ENCODE results near the gene GRAP2. TPM values are rescaled to one million over a fixed set of nuclear protein-coding genes. Genes with fewer than 3 reads are reported as not detected.

GRAP2 gene
- total RNA-seq, 3 donors from 2014 or later (not counting 1 experiment from before 2014, with no cell fraction given) = 65.1 to 97.3 (median 92.2) TPM

DNA sequence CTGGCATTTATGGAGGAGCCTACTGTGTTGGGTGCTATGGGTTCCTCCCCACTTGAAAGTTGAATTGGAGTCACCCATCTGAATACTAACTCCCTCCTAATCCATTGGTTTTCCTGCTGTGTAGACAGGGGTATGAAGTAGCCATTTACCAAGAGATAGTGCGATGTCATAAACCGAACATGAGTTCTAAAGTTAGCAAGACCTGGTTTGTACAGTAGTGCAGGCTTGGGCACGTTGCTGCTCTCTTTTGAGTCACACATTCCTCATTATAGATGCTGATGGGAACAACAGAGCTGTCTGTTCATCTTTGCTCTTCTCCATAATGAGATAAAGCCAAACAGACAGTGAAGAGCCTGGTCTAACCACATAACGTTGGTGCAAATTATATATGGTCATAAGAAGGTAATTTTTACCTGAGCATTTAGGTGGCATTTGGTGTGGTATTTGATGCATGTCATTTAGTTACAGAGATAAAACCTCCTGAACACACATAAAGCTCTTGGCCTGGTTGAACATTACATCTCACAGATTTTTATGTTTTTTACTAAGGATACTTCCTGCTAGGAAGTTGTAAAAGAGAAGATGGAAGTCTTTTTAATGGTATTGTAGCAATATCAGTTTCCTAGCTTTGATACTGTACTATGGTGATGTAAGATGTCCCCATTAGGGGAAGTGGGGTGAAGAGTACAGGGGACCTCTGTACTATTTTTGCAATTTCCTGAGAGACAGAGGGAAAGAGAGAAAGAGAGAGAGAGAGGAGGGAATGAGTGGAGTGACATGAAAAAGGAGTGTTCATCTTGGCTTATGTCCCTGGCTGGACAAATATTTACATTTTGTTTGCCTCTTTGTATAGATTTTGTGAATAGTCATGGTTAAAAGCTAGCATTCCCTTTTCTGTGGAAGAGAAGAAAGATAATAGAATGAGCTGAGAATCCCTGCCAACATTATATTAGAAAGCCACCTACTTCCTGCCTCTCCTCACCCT, 27.9 kb downstream of the GRAP2 start:
- H3K9me3 ChIP-seq (ENCODE audit: control insufficient read depth, insufficient read depth, low read length) = no peaks in the 10 kb centered on the region
- Mint-ChIP-seq H3K36me3 (no peaks in the 10 kb centered on the region), H3K9me3 (no peaks in the 10 kb centered on the region), H3K4me1 (peaks cover 39% of the 10 kb centered on the region in 2 donors), H3K27me3 (ENCODE audit: low read depth in 2 of 2) (no peaks in the 10 kb centered on the region), H3K27ac (no peak overlapping the region), H3K4me3 (no peak overlapping the region)
- H3K27me3 ChIP-seq (ENCODE audit: control insufficient read depth, insufficient read depth, low read length) = no peaks in the 10 kb centered on the region
- TF ChIP-seq, protein P1, sequence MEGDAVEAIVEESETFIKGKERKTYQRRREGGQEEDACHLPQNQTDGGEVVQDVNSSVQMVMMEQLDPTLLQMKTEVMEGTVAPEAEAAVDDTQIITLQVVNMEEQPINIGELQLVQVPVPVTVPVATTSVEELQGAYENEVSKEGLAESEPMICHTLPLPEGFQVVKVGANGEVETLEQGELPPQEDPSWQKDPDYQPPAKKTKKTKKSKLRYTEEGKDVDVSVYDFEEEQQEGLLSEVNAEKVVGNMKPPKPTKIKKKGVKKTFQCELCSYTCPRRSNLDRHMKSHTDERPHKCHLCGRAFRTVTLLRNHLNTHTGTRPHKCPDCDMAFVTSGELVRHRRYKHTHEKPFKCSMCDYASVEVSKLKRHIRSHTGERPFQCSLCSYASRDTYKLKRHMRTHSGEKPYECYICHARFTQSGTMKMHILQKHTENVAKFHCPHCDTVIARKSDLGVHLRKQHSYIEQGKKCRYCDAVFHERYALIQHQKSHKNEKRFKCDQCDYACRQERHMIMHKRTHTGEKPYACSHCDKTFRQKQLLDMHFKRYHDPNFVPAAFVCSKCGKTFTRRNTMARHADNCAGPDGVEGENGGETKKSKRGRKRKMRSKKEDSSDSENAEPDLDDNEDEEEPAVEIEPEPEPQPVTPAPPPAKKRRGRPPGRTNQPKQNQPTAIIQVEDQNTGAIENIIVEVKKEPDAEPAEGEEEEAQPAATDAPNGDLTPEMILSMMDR (IDR thresholded peaks at IDR 0.05) = no peak
- H3K4me3 ChIP-seq (ENCODE audit: low read length) = no peak overlapping the region
- peaks cover 55% of the 10 kb centered on the region for H3K4me1 ChIP-seq (ENCODE audit: control insufficient read depth, insufficient read depth, low read length)
- peak in 1 of 2 donors; percentile 23 for DNase-seq
- ATAC-seq = no peak
- no peaks in the 10 kb centered on the region for H3K36me3 ChIP-seq (ENCODE audit: control insufficient read depth, insufficient read depth, low read length)
- WGBS (ENCODE audit: insufficient coverage) = 79% methylated on average over 4 of the region's 4 CpGs
- intact Hi-C loops (cut with micrococcal nuclease) = loop anchor here (5.0 kb wide), 1 partner anchor 33 kb away; the partner anchor contains the start of gene TMA7B
- H3K27ac ChIP-seq (ENCODE audit: low read length) = no peak overlapping the region

DNA sequence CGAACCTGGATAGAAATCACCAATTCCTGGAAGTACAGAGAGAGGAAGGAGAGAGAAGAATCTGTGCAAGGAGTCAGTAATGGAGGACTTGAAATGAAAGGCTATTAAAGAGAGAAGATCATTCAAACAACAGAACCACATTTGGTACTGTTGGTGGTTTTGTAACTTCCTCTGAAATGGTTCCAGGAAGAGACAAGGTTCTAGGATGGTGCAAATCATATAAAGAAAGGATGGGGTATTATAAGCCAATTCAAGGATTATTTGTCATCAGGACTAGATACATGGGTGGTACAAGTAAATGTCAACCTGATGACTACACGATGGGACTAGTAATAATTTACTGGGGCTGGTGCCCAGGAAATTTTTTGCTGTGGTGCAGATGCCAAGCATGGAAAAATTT, 30.4 kb downstream of the GRAP2 start:
- intact Hi-C loops (cut with micrococcal nuclease) = no loop called here
- Mint-ChIP-seq H3K9me3 (no peaks in the 10 kb centered on the region), H3K36me3 (no peaks in the 10 kb centered on the region), H3K27me3 (ENCODE audit: low read depth in 2 of 2) (no peaks in the 10 kb centered on the region), H3K27ac (no peak overlapping the region), H3K4me1 (peaks cover 40 to 41% of the 10 kb centered on the region in 2 donors), H3K4me3 (no peak overlapping the region)
- Histone ChIP-seq H3K4me1 (ENCODE audit: control insufficient read depth, insufficient read depth, low read length) (peaks cover 53% of the 10 kb centered on the region), H3K4me3 (ENCODE audit: low read length) (no peak overlapping the region), H3K9me3 (ENCODE audit: control insufficient read depth, insufficient read depth, low read length) (no peaks in the 10 kb centered on the region), H3K27ac (ENCODE audit: low read length) (no peak overlapping the region), H3K27me3 (ENCODE audit: control insufficient read depth, insufficient read depth, low read length) (no peaks in the 10 kb centered on the region), H3K36me3 (ENCODE audit: control insufficient read depth, insufficient read depth, low read length) (no peaks in the 10 kb centered on the region)
- TF ChIP-seq, protein P1 (IDR thresholded peaks at IDR 0.05) = no peak
- DNase-seq (no peak), ATAC-seq (peak in 1 of 3 donors; percentile 38)
- 64% methylated on average over 2 of the region's 2 CpGs for WGBS (ENCODE audit: insufficient coverage)

DNA sequence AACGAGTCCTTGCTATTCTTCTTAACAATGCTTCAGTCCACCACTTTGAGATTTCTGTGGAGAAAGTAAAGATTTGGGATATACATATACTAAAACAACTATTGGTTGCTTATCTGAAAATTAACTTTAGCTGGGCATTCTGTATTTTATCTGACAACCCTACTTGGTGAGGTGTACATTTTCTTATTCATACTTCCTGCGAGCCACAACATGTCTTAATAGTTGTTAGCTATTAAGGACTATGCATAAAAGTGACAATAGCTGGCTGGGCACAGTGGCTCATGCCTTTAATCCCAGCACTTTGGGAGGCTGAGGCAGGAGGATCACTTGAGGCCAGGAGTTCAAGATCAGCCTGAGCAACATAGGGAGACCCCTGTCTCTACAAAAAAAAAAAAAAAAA, 31.3 kb downstream of the GRAP2 start:
- ATAC-seq = no peak
- H3K36me3 Mint-ChIP-seq = no peaks in the 10 kb centered on the region
- Histone ChIP-seq H3K9me3 (ENCODE audit: control insufficient read depth, insufficient read depth, low read length) (no peaks in the 10 kb centered on the region), H3K36me3 (ENCODE audit: control insufficient read depth, insufficient read depth, low read length) (no peaks in the 10 kb centered on the region), H3K27ac (ENCODE audit: low read length) (no peak overlapping the region), H3K4me3 (ENCODE audit: low read length) (no peak overlapping the region), H3K27me3 (ENCODE audit: control insufficient read depth, insufficient read depth, low read length) (no peaks in the 10 kb centered on the region), H3K4me1 (ENCODE audit: control insufficient read depth, insufficient read depth, low read length) (peaks cover 53% of the 10 kb centered on the region)
- TF ChIP-seq, protein P1 (IDR thresholded peaks at IDR 0.05) = no peak
- H3K27me3 Mint-ChIP-seq (ENCODE audit: low read depth in 2 of 2) = no peaks in the 10 kb centered on the region
- intact Hi-C loops (cut with micrococcal nuclease) = no loop called here
- H3K9me3 Mint-ChIP-seq = no peaks in the 10 kb centered on the region
- H3K27ac Mint-ChIP-seq = no peak overlapping the region
- no peak for DNase-seq
- WGBS (ENCODE audit: insufficient coverage) = no CpG with 5 or more reads among the region's 2 CpGs
- H3K4me1 Mint-ChIP-seq = peaks cover 45 to 46% of the 10 kb centered on the region in 2 donors
- no peak overlapping the region for H3K4me3 Mint-ChIP-seq

All from natural killer cell (primary cell).